Stimulated activated CD8-positive, alpha-beta memory T cell treated with anti-CD3 and anti-CD28 coated beads, Interleukin-7, amount 100 ng/mL, for 48 hours (primary cell): Measurements from ENCODE around the gene GATM.
A peak's percentile ranks its signal among the peaks of the same experiment; 100 is the strongest.

Experiments
- DNase-seq, 2 donors: peaks; one replicate each; pipeline ENCODE4 v3.0.0-alpha.2; 2020; ENCODE audit warnings: low read depth in 1 of 2; ENCODE audit errors: extremely low read depth in 1 of 2

The GATM gene, protein sequence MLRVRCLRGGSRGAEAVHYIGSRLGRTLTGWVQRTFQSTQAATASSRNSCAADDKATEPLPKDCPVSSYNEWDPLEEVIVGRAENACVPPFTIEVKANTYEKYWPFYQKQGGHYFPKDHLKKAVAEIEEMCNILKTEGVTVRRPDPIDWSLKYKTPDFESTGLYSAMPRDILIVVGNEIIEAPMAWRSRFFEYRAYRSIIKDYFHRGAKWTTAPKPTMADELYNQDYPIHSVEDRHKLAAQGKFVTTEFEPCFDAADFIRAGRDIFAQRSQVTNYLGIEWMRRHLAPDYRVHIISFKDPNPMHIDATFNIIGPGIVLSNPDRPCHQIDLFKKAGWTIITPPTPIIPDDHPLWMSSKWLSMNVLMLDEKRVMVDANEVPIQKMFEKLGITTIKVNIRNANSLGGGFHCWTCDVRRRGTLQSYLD

GRCh38 chr15:45378149-45378912 is at the start of gene GATM:
Gene GATM (minus strand): TSS chr15:45378544. CDS start chr15:45378453, 91 bp downstream.
- peak; percentile 16 to 25 for DNase-seq

GRCh38 chr15:45427085-45427484 is 48.7 kb upstream of the GATM start:
- no peak for DNase-seq

GRCh38 chr15:45425135-45425534 is 46.8 kb upstream of the GATM start:
- no peak for DNase-seq

GRCh38 chr15:45424429-45424828 is 46.1 kb upstream of the GATM start:
- DNase-seq: no peak

DNA sequence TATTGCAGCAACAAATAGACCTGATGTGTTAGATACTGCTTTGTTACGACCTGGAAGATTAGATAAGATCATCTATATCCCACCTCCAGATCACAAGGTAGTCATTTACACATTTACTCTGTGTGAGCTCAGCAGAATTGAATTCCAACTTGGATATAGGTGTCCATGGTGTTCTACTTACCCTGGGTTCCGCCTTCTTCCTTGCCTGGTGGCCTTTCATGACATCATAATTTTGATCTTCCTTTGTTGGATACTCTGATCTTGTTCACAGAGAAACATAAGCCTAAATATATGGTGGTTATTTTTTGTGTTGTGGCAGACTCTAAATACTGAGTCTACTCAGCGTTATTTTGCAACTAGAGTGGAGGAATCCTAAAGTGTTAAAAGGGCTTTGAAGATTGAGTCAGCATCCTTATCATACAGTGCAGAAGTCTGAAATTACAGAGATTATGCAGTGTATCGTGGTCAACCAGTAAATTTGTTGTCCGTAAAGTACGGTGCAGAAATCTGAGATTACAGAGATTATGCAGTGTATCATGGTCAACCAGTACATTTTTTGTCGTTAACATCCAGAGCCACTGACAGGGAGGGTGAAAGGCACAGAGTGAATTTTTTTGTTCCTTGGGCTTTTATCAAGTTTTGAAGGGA is 39.1 kb upstream of the GATM start:
- no peak for DNase-seq

- DNase-seq: no peak
Observed at GRCh38 chr15:45414215-45414885, 36.0 kb upstream of the GATM start.

DNA sequence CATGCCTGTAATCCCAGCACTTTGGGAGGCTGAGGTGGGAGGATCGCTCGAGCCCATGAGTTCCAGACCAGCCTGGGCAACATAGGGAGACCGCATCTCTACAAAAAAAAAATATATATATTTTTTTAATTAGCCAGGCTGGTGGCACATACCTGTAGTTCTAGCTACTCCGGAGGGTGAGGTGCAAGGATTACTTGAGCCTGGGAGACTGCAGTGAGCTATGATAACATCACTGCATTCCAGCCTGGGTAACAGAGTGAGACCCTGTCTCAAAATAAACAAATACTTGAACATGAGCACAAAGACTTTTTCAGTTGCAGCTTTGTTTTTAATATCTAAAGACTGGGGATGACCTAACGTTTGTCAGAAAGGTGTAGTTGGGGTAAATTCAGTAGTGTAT is 31.3 kb upstream of the GATM start:
- no peak for DNase-seq

GRCh38 chr15:45407786-45408185 is 29.4 kb upstream of the GATM start:
- DNase-seq: no peak

DNA sequence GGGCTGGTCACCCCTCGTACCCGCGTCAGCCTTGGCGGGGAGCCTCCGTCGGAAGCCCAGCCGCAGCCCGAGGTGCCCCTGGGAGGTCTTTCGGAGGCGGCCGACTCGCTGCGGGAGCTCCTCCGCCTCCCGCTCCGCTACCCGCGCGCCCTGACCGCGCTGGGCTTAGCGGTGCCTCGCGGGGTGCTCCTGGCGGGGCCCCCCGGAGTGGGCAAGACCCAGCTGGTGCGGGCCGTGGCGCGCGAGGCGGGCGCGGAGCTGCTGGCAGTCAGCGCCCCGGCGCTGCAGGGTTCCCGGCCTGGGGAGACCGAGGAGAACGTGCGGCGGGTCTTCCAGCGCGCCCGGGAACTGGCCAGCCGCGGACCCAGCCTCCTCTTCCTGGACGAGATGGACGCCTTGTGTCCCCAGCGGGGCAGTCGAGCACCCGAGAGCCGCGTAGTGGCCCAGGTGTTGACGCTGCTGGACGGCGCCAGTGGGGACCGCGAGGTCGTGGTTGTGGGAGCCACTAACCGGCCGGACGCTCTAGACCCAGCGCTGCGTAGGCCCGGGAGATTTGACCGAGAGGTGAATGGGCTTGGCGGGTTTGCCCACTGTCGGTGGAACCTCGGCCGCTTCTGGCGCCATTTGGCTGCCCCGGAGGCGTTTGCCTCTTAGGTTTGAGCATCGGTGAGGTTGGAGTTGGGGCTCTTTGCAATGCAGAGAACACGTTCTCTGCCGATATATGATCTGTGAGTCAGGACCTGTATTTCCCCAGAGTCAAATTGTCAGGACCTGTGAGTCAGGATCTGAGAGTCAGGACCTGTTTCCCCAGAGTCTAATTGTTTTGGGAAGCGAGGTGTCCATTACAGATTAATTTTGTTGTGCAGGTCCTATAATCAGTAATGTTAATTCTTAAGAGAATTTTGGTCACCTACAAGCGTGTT is 24.9 kb upstream of the GATM start:
- DNase-seq: peak in 1 of 2 donors; percentile 6

DNA sequence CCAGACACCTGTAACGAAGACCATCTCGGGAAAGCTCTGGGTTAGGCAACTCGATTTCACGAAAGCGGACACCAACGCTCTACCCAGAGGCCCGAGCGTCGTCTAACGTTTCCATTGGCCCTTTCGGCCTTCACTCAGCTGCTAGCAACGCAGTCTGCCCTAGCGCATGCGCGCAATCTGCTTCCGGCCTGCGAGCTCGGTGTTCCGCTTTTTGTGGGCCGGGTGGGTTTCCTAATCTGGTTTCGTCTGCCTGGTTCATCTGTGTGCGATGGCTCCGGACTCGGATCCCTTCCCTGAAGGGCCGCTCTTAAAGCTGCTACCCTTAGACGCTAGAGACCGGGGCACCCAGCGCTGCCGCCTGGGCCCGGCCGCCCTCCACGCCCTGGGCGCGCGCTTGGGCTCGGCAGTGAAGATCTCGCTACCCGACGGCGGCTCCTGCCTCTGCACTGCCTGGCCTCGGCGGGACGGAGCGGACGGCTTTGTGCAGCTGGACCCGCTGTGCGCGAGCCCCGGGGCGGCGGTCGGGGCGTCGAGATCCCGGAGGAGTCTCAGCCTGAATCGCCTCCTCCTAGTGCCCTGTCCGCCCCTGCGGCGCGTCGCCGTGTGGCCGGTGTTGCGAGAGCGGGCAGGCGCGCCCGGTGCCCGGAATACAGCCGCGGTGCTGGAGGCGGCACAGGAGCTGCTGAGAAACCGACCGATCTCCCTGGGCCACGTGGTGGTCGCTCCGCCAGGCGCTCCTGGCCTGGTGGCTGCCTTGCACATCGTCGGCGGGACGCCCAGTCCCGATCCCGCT is 24.0 kb upstream of the GATM start:
- DNase-seq: peak; percentile 90 to 94

DNA sequence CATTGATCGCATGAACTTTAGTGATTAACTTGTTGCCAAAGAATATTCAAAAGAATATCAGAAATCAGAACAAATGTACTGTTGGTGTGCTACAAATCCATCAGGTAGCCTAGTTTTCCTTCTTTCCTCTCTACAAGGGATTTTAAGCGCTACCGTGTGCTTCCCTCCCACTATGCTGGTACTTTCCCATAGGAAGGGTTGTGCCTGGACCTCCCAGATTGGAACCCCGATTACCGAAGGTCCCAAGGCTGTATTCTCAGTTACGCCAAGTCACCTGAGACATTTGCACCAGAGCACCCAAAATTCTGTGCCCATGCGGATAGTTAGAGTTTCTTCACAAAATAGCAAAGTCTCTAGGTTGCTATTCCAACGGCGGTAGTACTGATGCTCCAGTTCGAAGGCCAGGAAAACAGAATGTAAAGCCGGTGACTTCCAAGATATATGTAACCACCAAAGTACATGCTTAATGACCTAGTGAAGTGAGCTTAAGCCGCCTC is 23.4 kb upstream of the GATM start:
- DNase-seq: no peak

GRCh38 chr15:45399381-45400212 is 21.3 kb upstream of the GATM start:
- DNase-seq: no peak

DNA sequence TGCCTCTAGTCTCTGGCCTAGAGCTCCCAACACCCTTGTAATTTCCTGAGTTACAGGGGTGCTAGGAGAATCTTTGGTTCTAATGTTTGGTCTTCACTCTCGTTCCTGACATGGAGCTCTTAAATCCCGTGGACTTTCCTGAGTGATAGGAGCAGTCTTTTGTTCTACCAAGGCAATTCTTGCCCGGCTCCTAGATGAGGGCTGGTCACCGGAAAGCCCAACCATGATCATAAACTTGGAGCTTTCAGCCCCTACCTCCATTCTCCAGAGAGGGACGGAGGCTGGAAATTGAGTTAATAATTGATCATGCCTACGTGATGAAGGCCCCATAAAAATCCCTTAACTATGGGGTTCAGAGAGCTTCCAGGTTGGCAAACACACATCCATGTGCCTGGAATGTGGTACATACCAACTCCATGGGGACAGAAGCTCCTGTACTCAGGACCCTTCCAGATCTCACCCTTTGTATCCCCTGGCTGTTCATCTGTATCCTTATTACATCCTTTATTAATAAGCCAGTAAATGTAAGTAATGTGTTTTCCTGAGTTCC is 18.8 kb upstream of the GATM start:
- DNase-seq: no peak

- no peak for DNase-seq
Observed at GRCh38 chr15:45395943-45396342, 17.6 kb upstream of the GATM start.

DNA sequence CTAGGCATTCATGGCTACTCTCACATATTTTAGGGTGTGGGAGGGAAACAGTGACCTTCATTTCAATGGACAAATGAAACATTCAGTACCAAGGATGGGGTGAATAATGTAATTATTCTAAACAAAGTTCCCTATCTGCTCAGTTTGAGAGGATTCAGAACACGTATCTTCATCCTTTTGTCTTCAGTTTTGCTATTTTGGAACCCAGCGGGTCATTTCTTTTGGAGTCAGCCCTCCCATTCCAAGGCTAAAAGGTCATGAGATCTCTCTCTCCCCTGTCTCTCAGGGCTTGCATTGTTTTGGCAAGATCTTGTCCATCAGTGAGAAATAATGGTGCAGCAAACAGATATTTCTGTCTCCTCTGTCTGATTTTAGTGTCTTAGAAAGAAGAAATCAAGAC is 16.3 kb upstream of the GATM start:
- DNase-seq: no peak

GRCh38 chr15:45393851-45394250 is 15.5 kb upstream of the GATM start:
- DNase-seq: no peak

DNA sequence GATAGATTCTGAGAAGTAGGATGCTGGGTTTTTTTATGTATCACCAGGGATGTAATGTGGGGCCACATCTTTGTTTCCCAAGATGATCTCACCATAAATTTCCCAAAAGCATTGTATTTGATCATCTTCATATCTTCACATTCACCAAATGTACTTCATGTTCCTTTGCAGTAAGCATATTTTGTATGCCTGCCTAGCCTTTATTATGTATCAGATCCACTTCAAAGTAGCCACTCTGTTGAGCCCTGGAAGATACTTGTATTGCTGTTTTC is 14.2 kb upstream of the GATM start:
- no peak for DNase-seq
